HCT116 (cell line): Measurements from ENCODE around the gene SPG7. TPM values are rescaled to one million over a fixed set of nuclear protein-coding genes. Genes with fewer than 3 reads are reported as not detected.

Experiments
- ATAC-seq: fragments of 200-7000 bp; cut with Tn5 transposase; 2 replicates; pipeline ENCODE4 v1.9.1; 2020; ENCODE audit warnings: mild to moderate bottlenecking, moderate library complexity
- BruUV-seq: library from RNA; stranded (reverse); fragments of 400-500 nt; replicated peaks from 2 replicates; lab custom pipeline; 2021; lab: Mats Ljungman, UMichigan
- CTCF ChIA-PET: fragments of 300-600 bp; sonication (Branson Sonifier 250); formaldehyde crosslinking; loops from one replicate; lab custom pipeline; 2021; ENCODE audit warnings: antibody characterized with exemption; lab: Charles Lee
- POLR2A ChIA-PET: fragments of 300-600, 350-600 bp; sonication (Branson Sonifier 250); formaldehyde crosslinking; loops from one replicate; lab custom pipeline; 2021; ENCODE audit warnings: antibody characterized with exemption; lab: Charles Lee
- RAD21 ChIA-PET, 2 experiments: fragments of 300-600 bp; sonication (Branson Sonifier 250); formaldehyde crosslinking; loops; one replicate each; lab custom pipeline; 2023; ENCODE audit warnings: low total read pairs in 2 of 2; ENCODE audit not compliant: uncharacterized antibody in 2 of 2, unreplicated experiment in 2 of 2, low non-redundant PET in 1 of 2; lab: Charles Lee
- DNase-seq: peaks from one replicate; pipeline ENCODE4 v3.0.0-alpha.2; 2010; ENCODE audit warnings: low read depth, low spot score
- H2AFZ ChIP-seq: fragments of 200-600 bp; shearing (Covaris generic), sonication (generic); 2 replicates; pipeline ENCODE4 v1.6.1; 2017; ENCODE audit warnings: low read depth, mixed run types, mixed read lengths, antibody characterized with exemption, low read length; ENCODE audit not compliant: poor library complexity, severe bottlenecking
- H3K27ac ChIP-seq: 2 replicates; pipeline ENCODE4 v1.5.1; 2012; ENCODE audit warnings: low read depth, low read length
- H3K27me3 ChIP-seq: fragments of 200-600 bp; sonication (generic); 2 replicates; pipeline ENCODE4 v1.6.1; 2016; ENCODE audit warnings: mixed run types, low read length, mixed read lengths; ENCODE audit not compliant: insufficient read depth
- H3K36me3 ChIP-seq, 2 experiments: fragments of 200-500 bp in 1 of 2; fragments of 200-600 bp in 1 of 2; sonication (Bioruptor generic) in 1 of 2; sonication (generic) in 1 of 2; 2 replicates each; pipeline versions ENCODE4 v1.5.1 to v1.6.1; 2014 to 2016; ENCODE audit warnings: low read length in 2 of 2, inconsistent platforms in 1 of 2, mixed read lengths in 1 of 2, mixed run types in 1 of 2; ENCODE audit not compliant: insufficient read depth in 2 of 2, control insufficient read depth in 1 of 2
- H3K4me1 ChIP-seq, 2 experiments: fragments of 200-600 bp in 1 of 2; sonication (generic) in 1 of 2; 2 replicates each; pipeline versions ENCODE4 v1.5.1 to v1.6.1; 2012 to 2017; ENCODE audit warnings: low read length in 2 of 2, inconsistent platforms in 1 of 2, mild to moderate bottlenecking in 1 of 2, mixed read lengths in 1 of 2, mixed run types in 1 of 2, moderate library complexity in 1 of 2; ENCODE audit not compliant: insufficient read depth in 2 of 2, control insufficient read depth in 1 of 2
- H3K4me2 ChIP-seq: fragments of 200-600 bp; sonication (generic); 2 replicates; pipeline ENCODE4 v1.6.1; 2017; ENCODE audit warnings: mixed run types, low read length, mixed read lengths
- H3K4me3 ChIP-seq, 2 experiments: fragments of 200-600 bp in 1 of 2; sonication (generic) in 1 of 2; replicated peaks in 1 of 2; 2 replicates each; pipeline ENCODE4 v1.5.1; 2011 to 2016; ENCODE audit warnings: low read length in 2 of 2, control low read depth in 1 of 2, low read depth in 1 of 2, mild to moderate bottlenecking in 1 of 2, mixed read lengths in 1 of 2, mixed run types in 1 of 2
- H3K79me2 ChIP-seq: fragments of 200-600 bp; sonication (generic); 2 replicates; pipeline ENCODE4 v1.6.1; 2017; ENCODE audit warnings: mild to moderate bottlenecking, mixed run types, low read length, moderate library complexity, mixed read lengths; ENCODE audit not compliant: insufficient read depth
- H3K9ac ChIP-seq: fragments of 200-600 bp; sonication (generic); 2 replicates; pipeline ENCODE4 v1.6.1; 2016; ENCODE audit warnings: low read length, mixed read lengths
- H3K9me2 ChIP-seq: fragments of 200-600 bp; sonication (generic), shearing (Covaris generic); 2 replicates; pipeline ENCODE4 v1.6.1; 2017; ENCODE audit warnings: mixed run types, mild to moderate bottlenecking, moderate library complexity; ENCODE audit not compliant: insufficient read depth
- H3K9me3 ChIP-seq, 2 experiments: fragments of 200-500 bp in 1 of 2; fragments of 200-600 bp in 1 of 2; sonication (Bioruptor generic) in 1 of 2; sonication (generic) in 1 of 2; 2 replicates each; pipeline ENCODE4 v1.6.1; 2014 to 2017; ENCODE audit warnings: low read length in 2 of 2, mixed read lengths in 2 of 2, inconsistent platforms in 1 of 2, low read depth in 1 of 2, mild to moderate bottlenecking in 1 of 2, mixed run types in 1 of 2, moderate library complexity in 1 of 2; ENCODE audit not compliant: control insufficient read depth in 1 of 2, insufficient read depth in 1 of 2
- H4K20me1 ChIP-seq: fragments of 200-600 bp; sonication (generic), shearing (Covaris generic); 2 replicates; pipeline ENCODE4 v1.6.1; 2017; ENCODE audit warnings: mixed run types, mild to moderate bottlenecking, moderate library complexity; ENCODE audit not compliant: insufficient read depth
- ATF3 ChIP-seq: IDR thresholded peaks from 2 replicates; pipeline ENCODE4 v1.6.1; 2012
- CBX3 ChIP-seq: IDR thresholded peaks from 2 replicates; pipeline ENCODE4 v1.6.1; 2012; ENCODE audit warnings: low read depth
- EGR1 ChIP-seq: IDR thresholded peaks from 2 replicates; pipeline ENCODE4 v1.6.1; 2012; ENCODE audit warnings: low read depth
- EZH2phosphoT487 ChIP-seq: fragments of 200-600 bp; IDR thresholded peaks from 2 replicates; pipeline ENCODE4 v1.6.1; 2018; ENCODE audit warnings: antibody characterized with exemption, borderline replicate concordance
- FOSL1 ChIP-seq: IDR thresholded peaks from 2 replicates; pipeline ENCODE4 v1.6.1; 2012; ENCODE audit warnings: low read depth
- JUND ChIP-seq: IDR thresholded peaks from 2 replicates; pipeline ENCODE4 v1.6.1; 2012
- POLR2A ChIP-seq: IDR thresholded peaks from 2 replicates; pipeline ENCODE4 v1.7.0; 2011; ENCODE audit warnings: borderline replicate concordance; ENCODE audit not compliant: insufficient read depth, insufficient read length; ENCODE audit errors: extremely low read depth
- RAD21 ChIP-seq: IDR thresholded peaks from 2 replicates; pipeline ENCODE4 v1.6.1; 2012; ENCODE audit warnings: low read depth, mild to moderate bottlenecking
- SP1 ChIP-seq: IDR thresholded peaks from 2 replicates; pipeline ENCODE4 v1.6.1; 2012; ENCODE audit warnings: low read depth
- TCF7L2 ChIP-seq: IDR thresholded peaks from 2 replicates; pipeline ENCODE4 v1.7.0; 2011; ENCODE audit warnings: borderline replicate concordance, inconsistent platforms; ENCODE audit not compliant: insufficient read depth, insufficient read length; ENCODE audit errors: extremely low read depth
- ZFX ChIP-seq: fragments of 450-650 bp; IDR thresholded peaks from 2 replicates; pipeline ENCODE4 v1.6.1; 2017
- ZNF274 ChIP-seq: fragments of 200-500 bp; sonication (Bioruptor generic); IDR thresholded peaks from 2 replicates; pipeline ENCODE4 v1.6.1; 2014; ENCODE audit warnings: mild to moderate bottlenecking, low read depth, low read length, inconsistent platforms
- intact Hi-C: fragments of 100-400 bp; cut with micrococcal nuclease; formaldehyde crosslinking; loops from 2 replicates; pipeline ENCODE4 v1.10.0; 2022
- total RNA-seq: library from RNA; stranded (reverse); gene quantifications from one replicate; pipeline ENCODE4 v1.2.1, GENCODE V29; 2021; ENCODE audit not compliant: unreplicated experiment
- TF ChIP-seq, protein P1 (sequence below), 3 experiments: fragments of 200-600 bp in 1 of 3; sonication (generic) in 1 of 3; IDR thresholded peaks in 2 of 3; conservative IDR thresholded peaks in 1 of 3; 2 replicates each; pipeline ENCODE4 v1.5.1; 2012 to 2017; ENCODE audit warnings: low read depth in 2 of 3, low read length in 2 of 3, antibody characterized with exemption in 1 of 3, borderline replicate concordance in 1 of 3, control low read depth in 1 of 3, mild to moderate bottlenecking in 1 of 3, mixed read lengths in 1 of 3, mixed run types in 1 of 3, moderate library complexity in 1 of 3; ENCODE audit not compliant: insufficient read depth in 1 of 3

Gene SPG7
- total RNA-seq, 1 experiment from 2014 or later = 116 TPM

GRCh38 chr16:89555265-89555664 lies 47.1 kb downstream of the SPG7 start:
- Histone ChIP-seq H4K20me1 (no peaks in the 10 kb centered on the region), H3K4me2 (no peak overlapping the region), H3K9ac (no peak overlapping the region), H3K9me3 (no peaks in the 10 kb centered on the region), H3K79me2 (peaks cover 8% of the 10 kb centered on the region; the same call in 1 of the 2 replicates), H3K36me3 (peaks cover 15 to 29% of the 10 kb centered on the region in 2 experiments; a peak in 3 of 4 replicates), H3K4me1 (peaks cover 14 to 27% of the 10 kb centered on the region in 2 experiments), H3K9me2 (no peaks in the 10 kb centered on the region), H2AFZ (no peak overlapping the region), H3K27me3 (no peaks in the 10 kb centered on the region), H3K4me3 (no peak overlapping the region), H3K27ac (no peak overlapping the region)
- no TSS peak for BruUV-seq
- no peak for TF ChIP-seq FOSL1
- TF ChIP-seq ZNF274 = no peak
- TF ChIP-seq JUND = no peak
- no peak for TF ChIP-seq RAD21
- TF ChIP-seq EGR1 = no peak
- no peak for TF ChIP-seq SP1
- TF ChIP-seq POLR2A = no peak
- TF ChIP-seq ZFX = no peak
- TF ChIP-seq ATF3 = no peak
- TF ChIP-seq TCF7L2 = no peak
- no peak for TF ChIP-seq EZH2phosphoT487
- TF ChIP-seq, protein P1, sequence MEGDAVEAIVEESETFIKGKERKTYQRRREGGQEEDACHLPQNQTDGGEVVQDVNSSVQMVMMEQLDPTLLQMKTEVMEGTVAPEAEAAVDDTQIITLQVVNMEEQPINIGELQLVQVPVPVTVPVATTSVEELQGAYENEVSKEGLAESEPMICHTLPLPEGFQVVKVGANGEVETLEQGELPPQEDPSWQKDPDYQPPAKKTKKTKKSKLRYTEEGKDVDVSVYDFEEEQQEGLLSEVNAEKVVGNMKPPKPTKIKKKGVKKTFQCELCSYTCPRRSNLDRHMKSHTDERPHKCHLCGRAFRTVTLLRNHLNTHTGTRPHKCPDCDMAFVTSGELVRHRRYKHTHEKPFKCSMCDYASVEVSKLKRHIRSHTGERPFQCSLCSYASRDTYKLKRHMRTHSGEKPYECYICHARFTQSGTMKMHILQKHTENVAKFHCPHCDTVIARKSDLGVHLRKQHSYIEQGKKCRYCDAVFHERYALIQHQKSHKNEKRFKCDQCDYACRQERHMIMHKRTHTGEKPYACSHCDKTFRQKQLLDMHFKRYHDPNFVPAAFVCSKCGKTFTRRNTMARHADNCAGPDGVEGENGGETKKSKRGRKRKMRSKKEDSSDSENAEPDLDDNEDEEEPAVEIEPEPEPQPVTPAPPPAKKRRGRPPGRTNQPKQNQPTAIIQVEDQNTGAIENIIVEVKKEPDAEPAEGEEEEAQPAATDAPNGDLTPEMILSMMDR (IDR thresholded peaks at IDR 0.05 in 2 of 3, conservative IDR thresholded peaks at IDR 0.05 in 1 of 3; ENCODE audit: borderline replicate concordance in 1 of 3, insufficient read depth in 1 of 3, low read depth in 2 of 3, low read length in 2 of 3) = no peak
- no peak for TF ChIP-seq CBX3
- ATAC-seq (no peak), DNase-seq (no peak)
- RAD21 ChIA-PET = interaction anchor here in 1 of 2 experiments (0.6 kb wide), 1 partner anchor 306 kb away, joined by 3 read pairs; no protein-coding TSS in a partner anchor
- intact Hi-C loops = loop anchor here (5.0 kb wide), 2 partner anchors 48 to 63 kb away; partner anchors contain the start of genes ANKRD11 and SPG7
- POLR2A ChIA-PET = no interaction called here
- CTCF ChIA-PET = interaction anchor here (1.1 kb wide), 1 partner anchor 10 kb away, joined by 3 read pairs; no protein-coding TSS in a partner anchor
